B cell (primary cell): ENCODE measurements around the gene MICAL3. TPM values are rescaled to one million over a fixed set of nuclear protein-coding genes. Genes with fewer than 3 reads are reported as not detected.
A peak's percentile ranks its signal among the peaks of the same experiment; 100 is the strongest.
"Not testable (repeated sequence)": the region's sequence is repeated elsewhere in the genome, so short reads cannot be mapped to it uniquely, and the experiment has no call there.

Source experiments
- ATAC-seq: fragments of 200-7000 bp; cut with Tn5 transposase; one replicate; pipeline ENCODE4 v1.10.0; 2021; ENCODE audit warnings: low read depth, mild to moderate bottlenecking, moderate number of reproducible peaks, moderate library complexity
- CTCF ChIA-PET: fragments of 350-600 bp; sonication (Branson Sonifier 250); formaldehyde crosslinking; loops from one replicate; lab custom pipeline; 2021; ENCODE audit warnings: antibody characterized with exemption, inconsistent platforms; lab: Charles Lee
- POLR2A ChIA-PET: fragments of 350-600 bp; sonication (Branson Sonifier 250); formaldehyde crosslinking; loops from one replicate; lab custom pipeline; 2021; ENCODE audit warnings: antibody characterized with exemption; lab: Charles Lee
- DNase-seq: peaks from one replicate; pipeline ENCODE4 v3.0.0; 2013
- H2AFZ ChIP-seq: 2 replicates; pipeline ENCODE4 v1.6.1; 2012; ENCODE audit warnings: mild to moderate bottlenecking, low read depth, low read length; ENCODE audit not compliant: insufficient read depth, poor library complexity, severe bottlenecking
- H3K27ac ChIP-seq, 2 donors: 1 replicate in 1 of 2; 2 replicates in 1 of 2; pipeline ENCODE4 v1.5.1; 2012 to 2013; ENCODE audit warnings: low read length in 2 of 2, mild to moderate bottlenecking in 2 of 2, moderate library complexity in 1 of 2
- H3K27me3 ChIP-seq, 4 experiments: fragments of 200-600 bp in 1 of 4; sonication (generic) in 1 of 4; replicated peaks in 1 of 4; 1 replicate in 2 of 4; 2 replicates in 2 of 4; pipeline versions ENCODE4 v1.6.1 to v1.7.0; 2013 to 2016; ENCODE audit warnings: low read length in 3 of 4, mild to moderate bottlenecking in 2 of 4, mixed read lengths in 1 of 4, moderate library complexity in 1 of 4; ENCODE audit not compliant: insufficient read depth in 4 of 4, control insufficient read depth in 3 of 4; ENCODE audit errors: control extremely low read depth in 1 of 4
- H3K36me3 ChIP-seq, 2 experiments: replicated peaks in 1 of 2; 1 replicate in 1 of 2; 2 replicates in 1 of 2; pipeline versions ENCODE4 v1.6.1 to v1.7.1; 2013; ENCODE audit warnings: low read length in 1 of 2; ENCODE audit not compliant: insufficient read depth in 2 of 2, control insufficient read depth in 1 of 2; ENCODE audit errors: control extremely low read depth in 1 of 2, extremely low read depth in 1 of 2
- H3K4me1 ChIP-seq, 2 donors: fragments of 200-600 bp in 1 of 2; sonication (generic) in 1 of 2; 1 replicate in 1 of 2; 2 replicates in 1 of 2; pipeline versions ENCODE4 v1.5.1 to v1.6.1; 2013 to 2017; ENCODE audit warnings: low read length in 2 of 2; ENCODE audit not compliant: control insufficient read depth in 2 of 2, insufficient read depth in 2 of 2
- H3K4me2 ChIP-seq: replicated peaks from 2 replicates; pipeline ENCODE3; 2012; ENCODE audit warnings: mild to moderate bottlenecking, low read depth, low read length; ENCODE audit not compliant: poor library complexity, severe bottlenecking
- H3K4me3 ChIP-seq, 5 experiments: fragments of 200-600 bp in 1 of 5; sonication (generic) in 1 of 5; 1 replicate in 3 of 5; 2 replicates in 2 of 5; pipeline versions ENCODE4 v1.5.1 to v1.7.0; 2011 to 2016; ENCODE audit warnings: low read length in 4 of 5, mild to moderate bottlenecking in 4 of 5, low read depth in 2 of 5, control low read depth in 1 of 5, moderate library complexity in 1 of 5; ENCODE audit not compliant: insufficient read depth in 1 of 5; ENCODE audit errors: control extremely low read depth in 1 of 5, extremely low read depth in 1 of 5
- H3K79me2 ChIP-seq: fragments of 200-600 bp; sonication (generic); one replicate; pipeline ENCODE4 v1.6.0; 2016; ENCODE audit warnings: low read length; ENCODE audit not compliant: control insufficient read depth, insufficient read depth
- H3K9ac ChIP-seq: fragments of 200-600 bp; sonication (generic); 2 replicates; pipeline ENCODE4 v1.6.1; 2017; ENCODE audit warnings: mild to moderate bottlenecking, low read length, moderate library complexity
- H3K9me3 ChIP-seq, 3 donors: one replicate each; pipeline versions ENCODE4 v1.6.1 to v1.7.1; 2013; ENCODE audit warnings: low read length in 2 of 3; ENCODE audit not compliant: control insufficient read depth in 2 of 3, insufficient read depth in 1 of 3; ENCODE audit errors: control extremely low read depth in 1 of 3
- H4K20me1 ChIP-seq: 2 replicates; pipeline ENCODE4 v1.6.0; 2012; ENCODE audit warnings: mild to moderate bottlenecking, low read length; ENCODE audit not compliant: insufficient read depth, control insufficient read depth, poor library complexity, severe bottlenecking
- H3K27ac Mint-ChIP-seq: one replicate; pipeline ENCODE4 v1.8.0; 2021; ENCODE audit warnings: mixed read lengths
- H3K27me3 Mint-ChIP-seq: one replicate; pipeline ENCODE4 v1.8.0; 2021; ENCODE audit warnings: mixed read lengths
- H3K4me1 Mint-ChIP-seq: one replicate; pipeline ENCODE4 v1.8.0; 2021; ENCODE audit warnings: mixed read lengths
- H3K4me3 Mint-ChIP-seq: one replicate; pipeline ENCODE4 v1.8.0; 2021; ENCODE audit warnings: mixed read lengths
- H3K9me3 Mint-ChIP-seq: one replicate; pipeline ENCODE4 v1.8.0; 2022; ENCODE audit warnings: mixed read lengths; ENCODE audit not compliant: insufficient read depth
- CTCF ChIP-seq: fragments of 200-600 bp; IDR thresholded peaks from one replicate; pipeline ENCODE4 v1.8.0; 2022; ENCODE audit warnings: antibody characterized with exemption, mild to moderate bottlenecking
- EZH2 ChIP-seq: IDR thresholded peaks from 2 replicates; pipeline ENCODE4 v1.6.1; 2012; ENCODE audit warnings: borderline replicate concordance, low read depth, mild to moderate bottlenecking, moderate library complexity, low read length; ENCODE audit not compliant: insufficient read depth, poor library complexity, severe bottlenecking
- WGBS: methylation state at CpG from one replicate; pipeline ENCODE4 v1.1.5; 2013; ENCODE audit warnings: missing lambda C conversion rate; ENCODE audit not compliant: insufficient coverage; 5-methylcytosine and 5-hydroxymethylcytosine counted together
- intact Hi-C: fragments of 100-400 bp; cut with micrococcal nuclease; formaldehyde crosslinking; loops from one replicate; pipeline ENCODE4 v1.10.0; 2022
- polyA plus RNA-seq: library from polyadenylated mRNA; depleted of rRNA; stranded (reverse); fragments of >200 nt; gene quantifications from 2 replicates; pipeline ENCODE4 v1.2.3, GENCODE V29; 2012
- total RNA-seq, 2 donors: library from RNA; stranded (reverse); fragments of 120-200 nt in 1 of 2; gene quantifications; 1 replicate in 1 of 2; 2 replicates in 1 of 2; pipeline versions ENCODE4 v1.2.3 to v1.2.4, GENCODE V29; 2013 to 2022

The MICAL3 gene
- total and polyA plus RNA-seq, 2 donors (not counting 1 experiment from before 2014, with no cell fraction given) = 50.5 to 253 TPM

- H3K27ac ChIP-seq = no peak overlapping the region
- peaks cover 47% of the 10 kb centered on the region for H3K4me1 Mint-ChIP-seq
- H3K4me2 ChIP-seq = peak overlapping the region; percentile 15
- H3K27ac Mint-ChIP-seq = peak overlapping the region; percentile 75
- TF ChIP-seq EZH2 = no peak
- TF ChIP-seq CTCF = no peak
- ChIA-PET POLR2A (no interaction called here), CTCF (interaction anchor here (0.6 to 2.1 kb wide), 4 partner anchors 18 to 199 kb away, joined by 3 to 14 read pairs (median 4); no protein-coding TSS in a partner anchor)
- WGBS = 56% methylated on average over 11 of the region's 14 CpGs
- no peaks in the 10 kb centered on the region for H3K9me3 ChIP-seq
- peak; percentile 28 for ATAC-seq
- intact Hi-C loops = no loop called here
- H4K20me1 ChIP-seq = peaks cover 19% of the 10 kb centered on the region
- H3K27me3 ChIP-seq = no peaks in the 10 kb centered on the region
- H3K9me3 Mint-ChIP-seq = no peaks in the 10 kb centered on the region
- peaks cover 33 to 47% of the 10 kb centered on the region in 2 donors for H3K4me1 ChIP-seq
- peak overlapping the region; percentile 55 for H3K4me3 Mint-ChIP-seq
- H3K9ac ChIP-seq = no peak overlapping the region
- peaks cover 0 to 3% of the 10 kb centered on the region in 2 experiments for H3K36me3 ChIP-seq
- H3K4me3 ChIP-seq = no peak overlapping the region
- DNase-seq = no peak
- peaks cover 78% of the 10 kb centered on the region for H3K79me2 ChIP-seq
- no peaks in the 10 kb centered on the region for H3K27me3 Mint-ChIP-seq
- H2AFZ ChIP-seq = no peak overlapping the region
Observed at GRCh38 chr22:17767233-17768065, 256.9 kb downstream of the MICAL3 start.

GRCh38 chr22:17764852-17765251 lies 259.5 kb downstream of the MICAL3 start:
- DNase-seq, H3K27ac Mint-ChIP-seq, H4K20me1 ChIP-seq, H3K9ac ChIP-seq, POLR2A ChIA-PET, H3K27ac ChIP-seq, H2AFZ ChIP-seq, H3K4me3 Mint-ChIP-seq, H3K27me3 ChIP-seq, H3K4me2 ChIP-seq, H3K27me3 Mint-ChIP-seq, ATAC-seq, H3K9me3 ChIP-seq, H3K36me3 ChIP-seq, H3K4me3 ChIP-seq, H3K9me3 Mint-ChIP-seq: not testable (repeated sequence)
- CTCF ChIA-PET = interaction anchor here (0.9 to 1.5 kb wide), 4 partner anchors 11 to 23 kb away, joined by 3 to 11 read pairs (median 4); no protein-coding TSS in a partner anchor
- H3K4me1 Mint-ChIP-seq = peaks cover 36% of the 10 kb centered on the region
- peaks cover 8 to 23% of the 10 kb centered on the region in 2 donors for H3K4me1 ChIP-seq
- WGBS = 67% methylated on average over 1 of the region's 5 CpGs
- peaks cover 86% of the 10 kb centered on the region for H3K79me2 ChIP-seq
- intact Hi-C loops = loop anchor here (5.0 kb wide), 1 partner anchor 32 kb away; no protein-coding TSS in a partner anchor
